Measurements from ENCODE around the gene ARFRP1. TPM values are rescaled to one million over a fixed set of nuclear protein-coding genes. Genes with fewer than 3 reads are reported as not detected.
"Not testable (repeated sequence)": the region's sequence is repeated elsewhere in the genome, so short reads cannot be mapped to it uniquely, and the experiment has no call there.

Gene ARFRP1
- total RNA-seq, 1 donor from 2014 or later = 45.3 TPM

- TF ChIP-seq, protein P1, sequence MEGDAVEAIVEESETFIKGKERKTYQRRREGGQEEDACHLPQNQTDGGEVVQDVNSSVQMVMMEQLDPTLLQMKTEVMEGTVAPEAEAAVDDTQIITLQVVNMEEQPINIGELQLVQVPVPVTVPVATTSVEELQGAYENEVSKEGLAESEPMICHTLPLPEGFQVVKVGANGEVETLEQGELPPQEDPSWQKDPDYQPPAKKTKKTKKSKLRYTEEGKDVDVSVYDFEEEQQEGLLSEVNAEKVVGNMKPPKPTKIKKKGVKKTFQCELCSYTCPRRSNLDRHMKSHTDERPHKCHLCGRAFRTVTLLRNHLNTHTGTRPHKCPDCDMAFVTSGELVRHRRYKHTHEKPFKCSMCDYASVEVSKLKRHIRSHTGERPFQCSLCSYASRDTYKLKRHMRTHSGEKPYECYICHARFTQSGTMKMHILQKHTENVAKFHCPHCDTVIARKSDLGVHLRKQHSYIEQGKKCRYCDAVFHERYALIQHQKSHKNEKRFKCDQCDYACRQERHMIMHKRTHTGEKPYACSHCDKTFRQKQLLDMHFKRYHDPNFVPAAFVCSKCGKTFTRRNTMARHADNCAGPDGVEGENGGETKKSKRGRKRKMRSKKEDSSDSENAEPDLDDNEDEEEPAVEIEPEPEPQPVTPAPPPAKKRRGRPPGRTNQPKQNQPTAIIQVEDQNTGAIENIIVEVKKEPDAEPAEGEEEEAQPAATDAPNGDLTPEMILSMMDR (IDR thresholded peaks at IDR 0.05; ENCODE audit: unreplicated experiment) = no peak
- peaks cover 7% of the 10 kb centered on the region for H3K27me3 Mint-ChIP-seq (ENCODE audit: low read depth)
- no peak overlapping the region for H3K27ac Mint-ChIP-seq
- H3K4me3 Mint-ChIP-seq = no peak overlapping the region
- peaks cover 19% of the 10 kb centered on the region for H3K36me3 Mint-ChIP-seq
- no peaks in the 10 kb centered on the region for H3K9me3 Mint-ChIP-seq
- no peaks in the 10 kb centered on the region for H3K4me1 Mint-ChIP-seq
- no peak for DNase-seq (ENCODE audit: low spot score in 2 of 2, unreplicated experiment in 2 of 2)
Observed at GRCh38 chr20:63734111-63734945, 26.6 kb upstream of the ARFRP1 start.

GRCh38 chr20:63733579-63734081 is 25.9 kb upstream of the ARFRP1 start:
- TF ChIP-seq, protein P1 (IDR thresholded peaks at IDR 0.05; ENCODE audit: unreplicated experiment) = no peak
- Mint-ChIP-seq H3K36me3 (peaks cover 21% of the 10 kb centered on the region), H3K4me1 (no peaks in the 10 kb centered on the region), H3K9me3 (no peaks in the 10 kb centered on the region), H3K27ac (no peak overlapping the region), H3K4me3 (no peak overlapping the region), H3K27me3 (ENCODE audit: low read depth) (peaks cover 7% of the 10 kb centered on the region)
- DNase-seq (ENCODE audit: low spot score in 2 of 2, unreplicated experiment in 2 of 2) = no peak

GRCh38 chr20:63733117-63733516 is 25.3 kb upstream of the ARFRP1 start:
- H3K27me3 Mint-ChIP-seq (ENCODE audit: low read depth) = peaks cover 7% of the 10 kb centered on the region
- H3K9me3 Mint-ChIP-seq = no peaks in the 10 kb centered on the region
- TF ChIP-seq, protein P1 (IDR thresholded peaks at IDR 0.05; ENCODE audit: unreplicated experiment) = no peak
- peaks cover 26% of the 10 kb centered on the region for H3K36me3 Mint-ChIP-seq
- H3K4me3 Mint-ChIP-seq = no peak overlapping the region
- DNase-seq (ENCODE audit: low spot score in 2 of 2, unreplicated experiment in 2 of 2) = no peak
- H3K27ac Mint-ChIP-seq = no peak overlapping the region
- no peaks in the 10 kb centered on the region for H3K4me1 Mint-ChIP-seq

GRCh38 chr20:63732118-63733095 is 24.6 kb upstream of the ARFRP1 start:
- TF ChIP-seq, protein P1 (IDR thresholded peaks at IDR 0.05; ENCODE audit: unreplicated experiment) = no peak
- DNase-seq (ENCODE audit: low spot score in 2 of 2, unreplicated experiment in 2 of 2) = no peak
- H3K4me3 Mint-ChIP-seq = no peak overlapping the region
- H3K9me3 Mint-ChIP-seq = no peaks in the 10 kb centered on the region
- H3K27me3 Mint-ChIP-seq (ENCODE audit: low read depth) = peaks cover 7% of the 10 kb centered on the region
- peaks cover 3% of the 10 kb centered on the region for H3K4me1 Mint-ChIP-seq
- H3K27ac Mint-ChIP-seq = no peak overlapping the region
- peaks cover 29% of the 10 kb centered on the region for H3K36me3 Mint-ChIP-seq

GRCh38 chr20:63731410-63731809 is 23.6 kb upstream of the ARFRP1 start:
- TF ChIP-seq, protein P1 (IDR thresholded peaks at IDR 0.05; ENCODE audit: unreplicated experiment) = no peak
- Mint-ChIP-seq H3K4me3 (no peak overlapping the region), H3K27ac (no peak overlapping the region), H3K9me3 (peaks cover 4% of the 10 kb centered on the region), H3K27me3 (ENCODE audit: low read depth) (peaks cover 7% of the 10 kb centered on the region), H3K4me1 (peaks cover 3% of the 10 kb centered on the region), H3K36me3 (peaks cover 34% of the 10 kb centered on the region)
- no peak for DNase-seq (ENCODE audit: low spot score in 2 of 2, unreplicated experiment in 2 of 2)

GRCh38 chr20:63730189-63730733 is 22.5 kb upstream of the ARFRP1 start:
- peaks cover 35% of the 10 kb centered on the region for H3K36me3 Mint-ChIP-seq
- H3K27ac Mint-ChIP-seq, H3K9me3 Mint-ChIP-seq: not testable (repeated sequence)

DNA sequence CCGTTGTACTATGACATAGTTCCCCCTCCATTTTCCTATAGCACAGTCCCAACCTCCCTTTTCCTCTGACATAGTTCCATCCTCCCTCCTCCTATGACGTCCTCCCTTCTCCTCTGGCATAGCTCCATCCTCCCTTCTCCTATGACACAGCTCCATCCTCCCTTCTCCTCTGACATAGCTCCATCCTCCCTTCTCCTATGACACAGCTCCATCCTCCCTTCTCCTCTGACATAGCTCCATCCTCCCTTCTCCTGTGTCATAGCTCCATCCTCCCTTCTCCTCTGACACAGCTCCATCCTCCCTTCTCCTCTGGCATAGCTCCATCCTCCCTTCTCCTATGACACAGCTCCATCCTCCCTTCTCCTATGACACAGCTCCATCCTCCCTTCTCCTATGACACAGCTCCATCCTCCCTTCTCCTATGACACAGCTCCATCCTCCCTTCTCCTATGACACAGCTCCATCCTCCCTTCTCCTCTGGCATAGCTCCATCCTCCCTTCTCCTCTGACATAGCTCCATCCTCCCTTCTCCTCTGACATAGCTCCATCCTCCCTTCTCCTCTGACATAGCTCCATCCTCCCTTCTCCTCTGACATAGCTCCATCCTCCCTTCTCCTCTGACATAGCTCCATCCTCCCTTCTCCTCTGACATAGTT is 15.3 kb upstream of the ARFRP1 start:
- not testable (repeated sequence) for DNase-seq (ENCODE audit: low spot score in 2 of 2, unreplicated experiment in 2 of 2); H3K4me1 Mint-ChIP-seq; H3K27me3 Mint-ChIP-seq (ENCODE audit: low read depth); H3K27ac Mint-ChIP-seq; H3K4me3 Mint-ChIP-seq
- Mint-ChIP-seq H3K9me3 (peaks cover 20% of the 10 kb centered on the region), H3K36me3 (peaks cover 55% of the 10 kb centered on the region)

More at GRCh38 chr20:63730189-63730733, 22.5 kb upstream of the ARFRP1 start:
- H3K4me1 Mint-ChIP-seq; H3K27me3 Mint-ChIP-seq (ENCODE audit: low read depth); H3K4me3 Mint-ChIP-seq; DNase-seq (ENCODE audit: low spot score in 2 of 2, unreplicated experiment in 2 of 2): not testable (repeated sequence)

Data from mesothelial cell of epicardium (in vitro differentiated cells).